Measurements from ENCODE around the gene GSDMA. TPM values are rescaled to one million over a fixed set of nuclear protein-coding genes. Genes with fewer than 3 reads are reported as not detected.

The GSDMA gene
- total and polyA plus RNA-seq, 9 of the 15 experiments (the other 6 are each of a cell fraction or from before 2014, with no cell fraction given): 0.04 to 0.13 (median 0.07) TPM; not detected in 2

- BruUV-seq (replicated peaks): no TSS peak
- peaks cover 93% of the 10 kb centered on the region for H3K36me3 ChIP-seq (ENCODE audit: control insufficient read depth, insufficient read depth, low read length)
- in situ Hi-C loops (cut with MboI): loop anchor here (25.0 kb wide), 1 partner anchor 262 kb away; the partner anchor contains the start of gene CDC6
Measured at GRCh38 chr17:40024901-40025300, 62.1 kb downstream of the GSDMA start.

More at GRCh38 chr17:40024901-40025300, 62.1 kb downstream of the GSDMA start:
- Histone ChIP-seq H4K20me1 (replicated peaks; ENCODE audit: control insufficient read depth, insufficient read depth, low read length) (0 out of 2 replicates have a peak, but pooled peaks cover 4% of the 10 kb centered on the region), H3K9ac (ENCODE audit: insufficient read depth in 1 of 2, low read depth in 2 of 2, low read length in 2 of 2) (no peak overlapping the region), H3K4me3 (no peak overlapping the region), H3K9me1 (ENCODE audit: control insufficient read depth, insufficient read depth, low read length) (no peaks in the 10 kb centered on the region), H3K27ac (ENCODE audit: extremely low read depth, low read depth, low read length) (no peak overlapping the region), H3K9me3 (replicated peaks; ENCODE audit: control insufficient read depth, insufficient read depth, low read depth, low read length) (no peaks in the 10 kb centered on the region), H2AFZ (ENCODE audit: low read depth, low read length) (no peak overlapping the region), H3K4me1 (replicated peaks in 1 of 2; ENCODE audit: control insufficient read depth in 2 of 2, insufficient read depth in 2 of 2, low read length in 2 of 2) (peaks cover 2 to 18% of the 10 kb centered on the region in 2 experiments; a peak in 4 of 5 replicates), H3K79me2 (ENCODE audit: control insufficient read depth, insufficient read depth, low read length) (no peaks in the 10 kb centered on the region), H3K4me2 (ENCODE audit: insufficient read depth, low read length) (no peak overlapping the region), H3K27me3 (ENCODE audit: control insufficient read depth in 2 of 2, insufficient read depth in 2 of 2, low read length in 2 of 2) (no peaks in the 10 kb centered on the region)
- ATAC-seq (no peak), DNase-seq (ENCODE audit: extremely low read depth in 1 of 4, low spot score in 3 of 4) (no peak), FAIRE-seq (no peak)
- intact Hi-C loops (cut with micrococcal nuclease): no loop called here
- TF ChIP-seq CHD1 (IDR thresholded peaks at IDR 0.05; ENCODE audit: low read length) (no peak), SAFB2 (IDR thresholded peaks at IDR 0.05; ENCODE audit: borderline replicate concordance, low read depth, low read length, severe bottlenecking) (no peak), CREBBP (IDR thresholded peaks at IDR 0.05; ENCODE audit: low read depth, low read length) (no peak), BACH1 (tag; IDR thresholded peaks at IDR 0.05) (no peak), ZBTB34 (CRISPR knock-in tag; IDR thresholded peaks at IDR 0.05) (no peak), POLR2A (conservative IDR thresholded peaks at IDR 0.05) (no peak), TAF7 (tag; IDR thresholded peaks at IDR 0.05) (no peak), ESRRB (CRISPR knock-in tag; IDR thresholded peaks at IDR 0.05; ENCODE audit: borderline replicate concordance) (no peak), MAFK (IDR thresholded peaks at IDR 0.05; ENCODE audit: low read length) (no peak), RAD21 (CRISPR knock-in tag; conservative IDR thresholded peaks at IDR 0.05 in 1 of 2, IDR thresholded peaks at IDR 0.05 in 1 of 2) (no peak), ZNF239 (CRISPR knock-in tag; IDR thresholded peaks at IDR 0.05) (no peak), MBD2 (IDR thresholded peaks at IDR 0.05; ENCODE audit: borderline replicate concordance, low read depth) (no peak), ZNF778 (CRISPR knock-in tag; IDR thresholded peaks at IDR 0.05) (no peak), NFE2L1 (tag; IDR thresholded peaks at IDR 0.05; ENCODE audit: borderline replicate concordance, low read depth) (no peak), EWSR1 (IDR thresholded peaks at IDR 0.05; ENCODE audit: borderline replicate concordance, low read depth, partially characterized antibody) (no peak), ZNF57 (CRISPR knock-in tag; IDR thresholded peaks at IDR 0.05) (no peak), ID3 (CRISPR knock-in tag; IDR thresholded peaks at IDR 0.05) (no peak), ID3 (tag; IDR thresholded peaks at IDR 0.05) (no peak)
- WGBS (ENCODE audit: insufficient coverage, low coverage, missing lambda C conversion rate): 94% methylated on average over 8 of the region's 8 CpGs
- POLR2A ChIA-PET: interaction anchor here (0.6 kb wide), 1 partner anchor 85 kb away, joined by 5 read pairs; no protein-coding TSS in a partner anchor
- CTCF ChIA-PET (ENCODE audit: low intra/inter-chr PET ratio): interaction anchor here (0.8 kb wide), 1 partner anchor 11 kb away, joined by 3 read pairs; no protein-coding TSS in a partner anchor

Data from K562 (cell line).